Fibroblast of skin of left quadriceps (primary cell): ENCODE measurements around the gene ISLR.
"Not testable (repeated sequence)": the region's sequence is repeated elsewhere in the genome, so short reads cannot be mapped to it uniquely, and the experiment has no call there.

Source experiments
- DNase-seq, 2 experiments: peaks; one replicate each; pipeline ENCODE4 v3.0.0-alpha.2; 2013; ENCODE audit warnings: low read depth in 2 of 2

The ISLR gene

GRCh38 chr15:74137537-74137894 lies 36.0 kb upstream of the ISLR start:
- DNase-seq: no peak

GRCh38 chr15:74138642-74139041 lies 34.9 kb upstream of the ISLR start:
- DNase-seq: no peak

- no peak for DNase-seq
These were observed 31.9 kb upstream of the ISLR start for GRCh38 chr15:74141591-74141990.

- no peak for DNase-seq
These were observed 29.2 kb upstream of the ISLR start for GRCh38 chr15:74144153-74144775.

- no peak for DNase-seq
These were observed 27.2 kb upstream of the ISLR start for GRCh38 chr15:74146277-74146800.

GRCh38 chr15:74147051-74147450 lies 26.5 kb upstream of the ISLR start:
- no peak for DNase-seq

GRCh38 chr15:74155766-74156417 lies 17.6 kb upstream of the ISLR start:
- DNase-seq: no peak

- no peak for DNase-seq
These were observed 16.7 kb upstream of the ISLR start for GRCh38 chr15:74156678-74157411.

- DNase-seq: no peak
These were observed 15.4 kb upstream of the ISLR start for GRCh38 chr15:74157868-74158827.

- no peak for DNase-seq
These were observed 14.5 kb upstream of the ISLR start for GRCh38 chr15:74158855-74159650.

- no peak for DNase-seq
These were observed 13.7 kb upstream of the ISLR start for GRCh38 chr15:74159773-74160172.

- not testable (repeated sequence) for DNase-seq
These were observed 13.1 kb upstream of the ISLR start for GRCh38 chr15:74160390-74160789.

GRCh38 chr15:74162195-74162536 lies 11.3 kb upstream of the ISLR start:
- not testable (repeated sequence) for DNase-seq

GRCh38 chr15:74165461-74165860 lies 8.0 kb upstream of the ISLR start:
- no peak for DNase-seq

- DNase-seq: no peak
These were observed 5.6 kb upstream of the ISLR start for GRCh38 chr15:74167891-74168331.

GRCh38 chr15:74168711-74169126 lies 4.8 kb upstream of the ISLR start:
- no peak for DNase-seq

- DNase-seq: no peak
These were observed 3.3 kb upstream of the ISLR start for GRCh38 chr15:74170071-74170844.

- no peak for DNase-seq
These were observed 2.5 kb upstream of the ISLR start for GRCh38 chr15:74170875-74171578.

- DNase-seq: no peak
These were observed 1.5 kb upstream of the ISLR start for GRCh38 chr15:74171965-74172541.
